GOT3 (cell line): ENCODE results near the gene SOX13.
"Not testable (repeated sequence)": the region's sequence is repeated elsewhere in the genome, so short reads cannot be mapped to it uniquely, and the experiment has no call there.

ENCODE experiments used
- DNase-seq: peaks from one replicate; lab custom pipeline; 2025; ENCODE audit warnings: mixed read lengths; lab: John Stamatoyannopoulos, UW

SOX13 gene

GRCh38 chr1:204087893-204088528, 15.1 kb downstream of the SOX13 start:
- no peak for DNase-seq

GRCh38 chr1:204088596-204088995, 15.7 kb downstream of the SOX13 start:
- DNase-seq = no peak

DNA sequence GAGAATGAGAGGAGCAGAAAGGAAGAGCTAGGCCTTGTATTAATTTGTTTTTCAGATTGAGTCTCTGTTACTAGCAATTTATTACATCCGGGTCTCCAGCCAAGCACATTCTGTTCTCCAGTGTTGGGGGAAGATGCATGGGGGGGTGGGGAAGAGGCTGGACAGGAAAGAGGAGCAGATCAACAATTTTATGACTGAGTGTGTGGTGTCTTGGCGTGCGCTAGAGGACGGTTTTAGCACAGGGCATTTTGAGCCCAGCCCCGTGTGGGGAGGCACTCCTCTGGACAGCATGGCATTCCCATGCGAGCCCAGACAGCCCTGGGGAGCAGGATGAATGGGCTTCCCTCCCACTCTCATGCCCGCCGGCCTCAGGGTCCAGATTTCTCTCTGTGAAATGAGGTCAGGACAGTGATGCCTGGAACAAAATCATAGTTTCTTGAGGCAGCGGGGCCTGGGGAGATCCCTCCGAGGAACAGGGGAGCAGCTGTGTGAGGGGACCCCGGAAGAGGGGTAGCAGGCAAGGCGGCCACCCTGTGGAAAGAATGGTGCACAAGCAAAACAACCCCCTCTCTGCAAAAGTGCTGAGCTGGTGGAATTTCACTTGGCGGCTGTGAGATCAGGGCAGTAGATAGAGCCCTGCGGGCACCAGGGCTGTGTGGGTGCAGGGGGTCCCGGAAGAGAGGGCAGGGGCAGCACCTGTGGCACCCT, 16.3 kb downstream of the SOX13 start:
- no peak for DNase-seq

GRCh38 chr1:204090132-204090531, 17.2 kb downstream of the SOX13 start:
- DNase-seq = not testable (repeated sequence)

DNA sequence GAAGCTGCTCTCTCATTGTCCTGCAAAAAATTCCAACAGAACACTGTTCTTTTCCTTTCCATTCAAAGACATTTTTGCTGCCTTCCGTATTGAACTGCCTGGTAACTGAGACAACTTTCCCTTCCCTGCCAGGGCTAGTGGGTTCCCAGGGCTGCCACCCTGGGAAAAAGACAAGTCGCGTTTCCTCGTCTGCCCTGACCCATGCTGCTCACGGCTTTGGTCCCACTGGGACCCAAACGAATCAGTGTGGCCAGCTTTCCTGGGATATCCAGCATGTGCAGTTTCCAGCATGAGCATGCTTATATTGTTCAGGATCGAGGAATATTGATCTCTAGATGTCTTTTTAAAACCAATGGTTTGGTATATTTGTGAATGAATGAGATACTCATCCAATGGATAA, 18.2 kb downstream of the SOX13 start:
- DNase-seq = no peak

- no peak for DNase-seq
Measured at GRCh38 chr1:204091787-204092312, 18.9 kb downstream of the SOX13 start.

DNA sequence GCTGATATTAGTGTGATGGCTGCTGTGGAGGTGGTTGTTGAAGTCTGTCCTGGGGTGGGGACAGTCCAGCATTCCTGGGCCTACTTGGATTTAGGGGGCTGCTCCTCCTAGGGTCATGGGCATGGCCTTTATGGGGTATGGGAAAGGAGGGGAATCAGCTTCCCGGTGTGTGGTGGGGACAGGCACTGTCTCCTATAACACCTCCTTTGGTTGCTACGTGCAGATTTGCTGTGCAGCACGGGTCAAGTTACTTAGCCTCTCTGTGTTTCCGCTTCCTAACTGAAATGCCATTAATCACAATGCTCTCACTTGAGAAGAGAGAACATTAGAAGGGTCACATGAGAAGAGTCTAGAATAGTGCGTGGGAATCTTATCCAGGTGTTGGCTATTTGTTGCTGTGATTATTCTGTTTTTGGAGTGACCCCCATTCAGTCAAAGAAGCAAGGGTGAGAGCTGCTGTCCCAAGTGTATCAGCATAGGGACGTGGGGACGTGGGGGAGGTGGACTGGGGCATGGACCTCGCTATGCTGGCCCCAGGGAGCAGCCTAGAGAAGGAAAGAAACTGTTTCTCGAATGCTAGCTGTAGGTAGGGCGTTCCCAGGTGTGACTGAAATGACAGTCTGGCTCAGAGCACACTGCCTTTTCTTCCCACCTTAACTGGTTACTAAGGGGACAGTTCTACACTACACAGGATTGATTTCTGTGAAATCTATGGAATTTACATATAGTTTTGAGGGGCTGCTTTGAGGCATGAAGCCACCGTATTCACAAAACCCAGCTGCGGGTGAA, 19.9 kb downstream of the SOX13 start:
- no peak for DNase-seq

DNA sequence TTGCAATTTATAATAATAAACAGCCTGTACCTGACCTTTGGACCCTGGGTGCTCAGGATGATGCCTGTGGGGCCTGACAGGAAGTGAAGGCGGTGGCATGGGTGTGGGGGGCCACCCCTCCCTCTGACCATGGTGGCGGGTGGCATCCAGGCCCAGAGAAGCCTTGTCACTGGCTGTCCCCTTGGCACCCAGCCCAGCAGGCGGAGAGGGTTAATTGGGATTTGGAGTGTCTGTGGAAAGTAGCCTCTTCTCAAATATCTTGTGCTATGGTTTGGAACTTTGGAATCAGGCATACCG, 20.5 kb downstream of the SOX13 start:
- no peak for DNase-seq

GRCh38 chr1:204093781-204094180, 20.9 kb downstream of the SOX13 start:
- no peak for DNase-seq

DNA sequence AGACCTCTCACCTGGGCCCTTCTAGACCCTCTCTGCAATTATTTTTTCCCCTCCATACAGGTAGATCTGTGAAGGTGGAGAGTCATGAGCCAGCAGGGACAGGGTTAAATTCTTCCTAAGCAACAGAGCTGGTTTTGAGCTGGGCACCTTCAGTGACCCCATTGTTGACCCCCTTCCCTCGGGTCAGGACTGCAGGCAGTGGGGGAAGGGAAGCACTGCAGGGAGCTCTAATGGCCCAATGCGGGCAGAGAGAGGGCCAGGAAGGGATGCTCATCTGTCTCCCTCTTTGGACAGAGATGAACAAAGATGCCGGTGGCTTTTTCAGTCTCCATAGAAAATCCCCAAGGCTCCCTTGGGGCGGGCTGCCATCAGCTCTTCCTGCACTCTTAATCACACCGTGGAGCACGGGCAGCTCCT, 21.4 kb downstream of the SOX13 start:
- DNase-seq = no peak

DNA sequence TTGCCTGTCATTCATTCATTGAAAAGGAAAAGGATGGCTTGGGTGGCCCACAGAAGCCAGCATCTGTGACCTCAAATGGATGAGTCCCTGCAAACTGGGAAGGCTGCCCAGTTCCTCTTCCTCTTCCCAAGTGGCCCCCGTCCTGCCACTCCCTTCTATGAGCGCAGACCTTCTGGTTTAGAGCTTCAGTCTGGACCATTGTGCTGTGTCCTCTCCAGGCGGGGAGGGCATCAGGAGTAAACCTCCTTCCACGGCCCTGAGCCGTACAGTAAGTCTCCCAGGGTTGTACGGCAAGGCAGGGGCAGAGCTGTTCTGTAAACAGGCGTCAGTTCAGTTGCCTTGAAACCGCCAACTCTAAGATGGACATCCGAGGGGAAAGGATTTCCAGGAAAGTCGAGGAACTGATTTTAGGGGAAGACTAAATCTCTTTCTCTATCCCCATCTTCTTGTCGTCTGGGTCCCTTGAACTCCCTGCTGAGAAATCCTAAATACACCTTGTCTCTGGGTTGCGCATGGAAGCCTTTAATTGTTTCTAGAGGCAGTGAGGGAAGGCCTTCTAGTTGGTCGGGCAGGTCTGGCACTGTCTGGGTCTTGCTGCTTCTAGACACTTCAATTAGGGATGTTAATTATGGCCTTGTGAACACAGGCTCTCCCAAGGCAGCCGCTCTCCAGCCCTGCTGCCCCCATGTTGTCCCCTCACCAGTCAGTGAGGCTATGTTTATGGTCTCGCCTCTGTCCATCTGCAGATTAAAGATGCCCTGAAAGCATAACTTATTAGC, 22.1 kb downstream of the SOX13 start:
- no peak for DNase-seq

DNA sequence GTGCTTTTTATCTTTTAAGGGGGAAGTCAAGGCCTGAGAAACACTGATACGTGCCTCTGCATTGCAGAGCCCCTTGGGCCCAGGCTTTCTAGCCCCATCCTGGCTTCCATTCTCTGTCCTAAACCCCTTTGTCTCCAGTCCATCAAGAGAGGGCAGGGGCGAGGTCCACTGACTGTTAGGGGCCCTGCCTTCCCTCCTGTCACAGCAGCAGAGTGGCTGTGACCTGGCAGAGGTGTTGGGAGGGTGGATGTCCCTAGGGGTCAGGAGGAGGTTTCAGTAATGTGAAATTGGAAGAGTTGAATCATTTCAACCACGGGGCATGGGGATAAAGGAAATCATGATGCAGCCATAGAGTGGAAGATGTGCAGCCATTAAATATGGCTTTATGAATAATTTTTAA, 24.0 kb downstream of the SOX13 start:
- no peak for DNase-seq

DNA sequence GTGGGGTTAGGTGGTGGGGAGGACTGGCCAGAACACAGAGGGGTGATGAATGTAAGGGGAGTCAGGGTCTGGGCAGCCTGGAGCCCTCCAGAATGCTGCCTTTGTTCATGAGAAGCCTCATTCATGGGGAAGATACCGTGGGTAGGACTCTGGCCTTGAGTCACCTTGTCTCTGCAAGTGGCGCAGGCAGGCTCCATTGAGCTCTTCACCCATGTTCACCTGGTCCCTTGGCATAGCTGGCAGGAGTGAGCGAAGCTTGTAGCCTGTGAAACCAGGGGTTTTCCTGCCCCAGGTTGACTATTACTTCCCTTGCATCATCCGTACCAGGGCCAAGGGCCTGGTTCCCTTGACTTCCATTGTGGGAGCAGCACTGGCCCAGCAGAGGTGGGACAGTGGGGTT, 25.8 kb downstream of the SOX13 start:
- DNase-seq = no peak

GRCh38 chr1:204099754-204100153, 26.8 kb downstream of the SOX13 start:
- not testable (repeated sequence) for DNase-seq

DNA sequence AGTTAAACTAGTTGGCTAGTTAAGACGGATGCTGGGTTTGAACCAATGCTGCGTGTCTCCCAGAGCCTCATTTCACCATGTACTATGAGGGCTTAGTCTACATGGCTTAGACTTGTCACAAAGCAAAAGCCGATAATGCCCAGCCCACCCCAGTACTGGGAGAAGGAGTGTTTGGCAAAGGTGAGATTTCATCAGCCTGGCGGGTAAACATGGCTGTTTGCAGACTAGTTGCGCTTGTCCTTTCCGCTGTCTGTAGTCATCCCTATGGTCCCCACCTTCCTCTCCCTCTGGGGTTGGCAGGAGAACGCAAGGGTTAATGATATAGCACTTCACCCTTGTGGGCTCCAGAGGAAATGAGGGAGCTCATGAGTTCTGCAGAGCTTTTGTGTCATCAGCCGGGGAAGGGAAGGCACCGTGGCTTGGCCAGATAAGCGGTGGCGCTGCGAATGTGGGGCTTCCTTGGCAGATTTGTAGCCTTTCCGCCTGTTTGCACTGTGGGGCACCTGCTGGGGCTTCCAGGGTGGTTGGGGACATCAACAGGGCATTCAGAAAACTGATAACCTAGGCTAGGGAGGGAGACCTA, 29.2 kb downstream of the SOX13 start:
- DNase-seq = no peak

GRCh38 chr1:204102739-204103430, 30.0 kb downstream of the SOX13 start:
- no peak for DNase-seq

DNA sequence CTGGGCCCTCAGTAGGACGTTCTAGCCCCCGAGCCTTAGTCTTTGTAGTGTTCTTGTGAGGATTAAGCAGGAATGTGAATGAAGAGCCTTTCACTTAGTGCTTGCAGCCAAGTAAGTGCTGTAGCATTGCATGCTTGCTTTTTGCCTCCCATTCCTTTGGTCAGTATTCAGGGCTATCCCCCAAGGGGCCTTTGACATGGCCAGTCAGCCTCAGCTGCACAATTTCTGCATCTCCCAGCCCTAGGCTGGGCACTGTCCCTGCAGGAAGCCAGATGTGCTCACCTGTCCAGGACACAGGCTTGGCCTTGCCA, 30.5 kb downstream of the SOX13 start:
- DNase-seq = no peak

GRCh38 chr1:204104331-204105130, 31.6 kb downstream of the SOX13 start:
- DNase-seq = no peak

DNA sequence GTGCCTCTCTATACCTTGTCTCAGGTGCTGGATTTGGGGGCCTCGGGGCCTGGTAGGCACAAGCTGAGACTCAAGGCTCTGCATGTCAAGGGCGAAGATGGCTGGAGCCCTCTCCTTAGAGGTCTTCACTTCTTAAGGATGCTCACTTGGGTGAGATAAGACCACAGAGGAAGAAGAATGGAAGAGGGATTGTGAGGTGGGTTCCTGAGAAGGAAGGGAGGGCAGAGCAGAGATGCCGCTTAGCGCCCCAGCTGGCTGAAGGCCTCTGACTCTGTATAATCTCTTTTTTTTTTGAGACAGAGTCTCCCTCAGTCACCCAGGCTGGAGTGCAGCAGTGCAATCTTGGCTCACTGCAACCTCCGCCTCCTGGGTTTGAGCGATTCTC, 32.2 kb downstream of the SOX13 start:
- DNase-seq = no peak

DNA sequence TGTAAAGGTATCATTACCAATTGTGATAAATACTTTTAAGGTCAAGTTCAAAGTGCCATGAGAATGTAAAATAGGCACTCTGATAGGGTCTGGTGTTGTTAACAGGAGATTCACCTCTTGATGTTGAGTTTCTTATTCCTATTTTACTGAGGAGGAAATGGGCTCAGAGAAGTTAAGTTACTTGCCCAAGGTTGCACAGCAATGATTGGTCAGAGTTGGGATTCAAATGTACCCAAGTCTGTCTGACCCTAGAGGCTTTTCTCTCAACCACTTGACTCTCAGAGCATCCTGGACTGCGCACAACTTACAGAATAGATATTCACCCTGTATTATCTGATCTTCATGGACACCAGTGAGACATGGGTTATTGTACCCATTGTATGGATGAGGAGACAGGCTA, 33.9 kb downstream of the SOX13 start:
- DNase-seq = no peak

GRCh38 chr1:204107892-204108291, 35.0 kb downstream of the SOX13 start:
- no peak for DNase-seq
